ENCODE measurements around the gene C4orf50.
"Not testable (repeated sequence)": the region's sequence is repeated elsewhere in the genome, so short reads cannot be mapped to it uniquely, and the experiment has no call there.

Gene C4orf50

GRCh38 chr4:5995901-5996623, 22.2 kb downstream of the C4orf50 start:
- H3K4me3 ChIP-seq (ENCODE audit: low read depth, low read length): no peak overlapping the region
- DNase-seq (ENCODE audit: low read depth): no peak
- TF ChIP-seq CTCF (IDR thresholded peaks at IDR 0.05; ENCODE audit: low read depth, low read length, missing control alignments): no peak

GRCh38 chr4:5993876-5994811, 24.1 kb downstream of the C4orf50 start:
- H3K4me3 ChIP-seq (ENCODE audit: low read depth, low read length): no peak overlapping the region
- TF ChIP-seq CTCF (IDR thresholded peaks at IDR 0.05; ENCODE audit: low read depth, low read length, missing control alignments): no peak
- DNase-seq (ENCODE audit: low read depth): no peak

GRCh38 chr4:5993346-5993745, 24.9 kb downstream of the C4orf50 start:
- H3K4me3 ChIP-seq (ENCODE audit: low read depth, low read length); DNase-seq (ENCODE audit: low read depth): not testable (repeated sequence)

- H3K4me3 ChIP-seq (ENCODE audit: low read depth, low read length): no peak overlapping the region
- no peak for TF ChIP-seq CTCF (IDR thresholded peaks at IDR 0.05; ENCODE audit: low read depth, low read length, missing control alignments)
- no peak for DNase-seq (ENCODE audit: low read depth)
Observed at GRCh38 chr4:5992828-5993321, 25.4 kb downstream of the C4orf50 start.

- no peak for TF ChIP-seq CTCF (IDR thresholded peaks at IDR 0.05; ENCODE audit: low read depth, low read length, missing control alignments)
- no peak for DNase-seq (ENCODE audit: low read depth)
- no peak overlapping the region for H3K4me3 ChIP-seq (ENCODE audit: low read depth, low read length)
Observed at GRCh38 chr4:5992171-5992827, 25.9 kb downstream of the C4orf50 start.

- no peak for TF ChIP-seq CTCF (IDR thresholded peaks at IDR 0.05; ENCODE audit: low read depth, low read length, missing control alignments)
- H3K4me3 ChIP-seq (ENCODE audit: low read depth, low read length): no peak overlapping the region
- no peak for DNase-seq (ENCODE audit: low read depth)
Observed at GRCh38 chr4:5991405-5991804, 26.8 kb downstream of the C4orf50 start.

All from GM12864 (cell line).